GM19035 (cell line): ENCODE measurements around the gene EFCAB5.

Source experiments
- ATAC-seq: cut with Tn5 transposase; IDR thresholded peaks from one replicate; pipeline ENCODE4 v1.9.1; 2021; ENCODE audit not compliant: unreplicated experiment

Gene EFCAB5

GRCh38 chr17:30148376-30148775 lies 206.9 kb downstream of the EFCAB5 start:
- no peak for ATAC-seq

GRCh38 chr17:30151471-30151870 lies 210.0 kb downstream of the EFCAB5 start:
- no peak for ATAC-seq

GRCh38 chr17:30153463-30153862 lies 212.0 kb downstream of the EFCAB5 start:
- ATAC-seq: no peak

- ATAC-seq: no peak
These were observed 214.0 kb downstream of the EFCAB5 start for GRCh38 chr17:30155389-30155788.
